Loucy (cell line): Measurements from ENCODE around the gene PSMA6.

Experiments used
- EZH2phosphoT487 ChIP-seq: fragments of 200-600 bp; IDR thresholded peaks from 2 replicates; pipeline ENCODE4 v1.6.1; 2018; ENCODE audit warnings: antibody characterized with exemption, mild to moderate bottlenecking, moderate library complexity, borderline replicate concordance
- TF ChIP-seq, protein P1 (sequence below): fragments of 200-600 bp; sonication (generic); conservative IDR thresholded peaks from 2 replicates; pipeline ENCODE4 v1.5.1; 2014; ENCODE audit warnings: mild to moderate bottlenecking, antibody characterized with exemption, low read length

DNA sequence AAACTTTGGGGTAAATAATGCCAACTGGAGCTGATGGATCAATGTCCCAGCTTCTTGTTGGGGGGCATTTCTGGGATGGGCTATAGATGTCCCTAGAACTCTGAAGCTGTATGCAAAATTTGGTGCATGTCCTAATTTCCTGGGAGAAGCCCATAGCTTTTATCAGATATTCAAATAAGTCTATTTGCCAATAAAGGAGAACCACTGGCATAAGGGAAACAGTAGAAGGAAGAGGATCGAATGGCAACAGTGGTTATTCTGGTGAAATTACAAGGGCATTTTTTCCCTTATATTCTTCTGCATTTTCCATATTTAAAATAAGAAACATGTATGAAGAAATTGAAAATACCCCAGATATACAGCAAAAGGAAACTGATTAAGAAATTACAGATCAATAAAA is 34.2 kb downstream of the PSMA6 start:
- TF ChIP-seq, protein P1, sequence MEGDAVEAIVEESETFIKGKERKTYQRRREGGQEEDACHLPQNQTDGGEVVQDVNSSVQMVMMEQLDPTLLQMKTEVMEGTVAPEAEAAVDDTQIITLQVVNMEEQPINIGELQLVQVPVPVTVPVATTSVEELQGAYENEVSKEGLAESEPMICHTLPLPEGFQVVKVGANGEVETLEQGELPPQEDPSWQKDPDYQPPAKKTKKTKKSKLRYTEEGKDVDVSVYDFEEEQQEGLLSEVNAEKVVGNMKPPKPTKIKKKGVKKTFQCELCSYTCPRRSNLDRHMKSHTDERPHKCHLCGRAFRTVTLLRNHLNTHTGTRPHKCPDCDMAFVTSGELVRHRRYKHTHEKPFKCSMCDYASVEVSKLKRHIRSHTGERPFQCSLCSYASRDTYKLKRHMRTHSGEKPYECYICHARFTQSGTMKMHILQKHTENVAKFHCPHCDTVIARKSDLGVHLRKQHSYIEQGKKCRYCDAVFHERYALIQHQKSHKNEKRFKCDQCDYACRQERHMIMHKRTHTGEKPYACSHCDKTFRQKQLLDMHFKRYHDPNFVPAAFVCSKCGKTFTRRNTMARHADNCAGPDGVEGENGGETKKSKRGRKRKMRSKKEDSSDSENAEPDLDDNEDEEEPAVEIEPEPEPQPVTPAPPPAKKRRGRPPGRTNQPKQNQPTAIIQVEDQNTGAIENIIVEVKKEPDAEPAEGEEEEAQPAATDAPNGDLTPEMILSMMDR, result no peak
- TF ChIP-seq EZH2phosphoT487, result no peak
